HG03175 (cell line): ENCODE results near the gene PPP1R14C.

Source experiments
- ATAC-seq: cut with Tn5 transposase; IDR thresholded peaks from one replicate; pipeline ENCODE4 v1.9.1; 2021; ENCODE audit warnings: mild to moderate bottlenecking, moderate library complexity; ENCODE audit not compliant: unreplicated experiment

The PPP1R14C gene

GRCh38 chr6:150290429-150290828 lies 147.6 kb downstream of the PPP1R14C start:
- ATAC-seq: no peak

- no peak for ATAC-seq
Observed at GRCh38 chr6:150291968-150292710, 149.3 kb downstream of the PPP1R14C start.

DNA sequence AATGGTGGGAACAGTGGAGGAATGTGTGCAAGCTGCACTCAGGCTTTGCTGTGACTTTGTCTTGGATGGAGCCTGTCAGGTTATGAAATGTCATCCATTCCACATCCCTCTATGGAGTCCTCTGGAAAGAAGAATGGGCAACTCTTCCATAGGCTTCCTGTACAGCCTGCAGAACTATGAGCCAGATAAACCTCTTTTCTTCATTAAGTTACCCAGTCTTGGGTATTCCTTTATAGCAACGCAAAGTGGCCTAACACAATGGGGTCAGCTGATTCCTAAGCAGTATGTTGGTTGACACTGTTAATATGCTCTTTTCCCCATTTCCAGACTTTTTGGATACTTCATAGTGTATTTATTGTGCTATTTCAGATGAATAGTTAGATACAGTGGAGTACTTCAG lies 150.2 kb downstream of the PPP1R14C start:
- ATAC-seq: no peak

DNA sequence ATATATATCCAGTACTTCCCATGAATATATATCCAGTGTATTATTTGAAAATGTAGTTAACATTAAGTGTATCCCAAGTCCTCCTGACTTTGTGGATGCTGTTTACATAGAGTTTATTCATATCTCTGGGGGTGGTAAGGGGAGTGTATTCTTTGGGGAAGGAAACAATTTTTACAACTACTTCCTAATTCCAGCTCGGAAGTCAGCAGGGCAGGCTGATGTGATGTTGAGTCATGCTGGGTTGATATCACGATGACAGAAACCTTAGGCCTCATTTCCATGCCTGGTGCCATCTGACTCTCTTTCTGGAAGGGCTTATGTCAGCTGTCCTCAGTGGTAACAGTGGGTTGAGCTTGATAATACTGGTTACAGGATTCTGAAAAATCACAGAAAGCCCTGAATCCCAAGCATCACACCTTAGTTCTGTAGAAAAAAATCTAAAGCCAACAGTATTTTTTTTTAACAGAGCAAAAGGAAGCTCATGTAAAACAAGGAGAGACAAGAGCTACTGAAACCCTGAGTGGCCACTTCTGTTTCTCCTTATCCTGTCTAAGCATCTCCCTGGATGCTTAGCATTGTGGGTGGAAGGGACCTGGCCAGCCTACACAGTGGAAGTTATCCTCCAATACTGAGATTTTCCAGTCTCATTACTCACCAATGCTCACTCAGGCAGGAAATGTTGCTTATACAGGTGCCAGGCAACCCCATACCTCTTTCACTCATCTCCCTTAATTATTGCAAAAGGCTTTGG lies 150.8 kb downstream of the PPP1R14C start:
- no peak for ATAC-seq

GRCh38 chr6:150296890-150297289 lies 154.0 kb downstream of the PPP1R14C start:
- no peak for ATAC-seq

DNA sequence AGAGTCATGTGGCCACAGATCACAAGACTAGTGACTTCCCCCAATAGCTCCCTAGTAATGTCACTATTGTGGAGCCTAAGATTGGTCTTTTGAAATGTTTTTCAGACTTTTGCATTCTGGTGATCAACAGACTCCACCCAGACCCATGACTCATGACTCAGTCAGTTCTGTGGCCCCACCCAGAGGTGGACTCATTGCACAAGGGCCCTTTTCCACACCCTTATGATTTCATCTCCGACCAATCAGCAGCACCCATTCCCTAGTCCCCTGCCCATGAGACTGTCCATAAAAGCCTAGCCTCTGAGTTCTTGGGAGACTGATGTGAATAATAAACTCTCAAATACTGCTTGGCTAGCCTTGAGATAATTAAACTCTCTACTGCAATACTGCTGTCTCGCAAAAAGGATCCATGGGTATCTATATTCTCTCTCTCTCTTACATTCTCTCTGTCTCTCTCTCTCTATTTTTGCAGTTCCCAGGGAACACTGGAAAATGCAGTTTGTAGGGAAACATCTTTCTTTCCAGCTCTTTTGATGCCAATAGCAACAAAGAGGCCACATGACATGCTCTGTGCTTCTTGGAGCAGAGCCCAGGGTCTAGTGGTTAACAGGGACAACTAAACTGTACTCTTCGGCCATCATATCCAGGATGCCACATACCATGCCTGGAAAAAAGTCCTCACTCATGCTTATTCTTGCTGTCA lies 154.6 kb downstream of the PPP1R14C start:
- no peak for ATAC-seq

DNA sequence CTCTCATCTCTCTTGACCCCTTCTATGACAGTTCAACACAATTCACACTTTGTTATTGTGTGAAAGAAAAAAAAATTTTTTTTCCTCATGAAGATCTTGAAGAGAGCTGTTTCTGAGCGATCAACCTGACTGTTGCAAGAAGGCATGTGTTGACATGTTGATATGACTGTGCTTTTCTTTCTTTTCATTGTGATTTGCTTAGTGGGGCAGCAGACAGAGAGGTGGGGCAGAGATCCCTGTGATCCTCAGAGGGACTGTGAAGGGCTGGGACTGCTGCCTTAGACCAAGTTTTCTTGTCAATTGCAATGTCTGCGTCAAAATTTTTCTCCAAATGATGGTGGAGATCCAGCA lies 155.2 kb downstream of the PPP1R14C start:
- ATAC-seq: no peak

- no peak for ATAC-seq
Observed at GRCh38 chr6:150298676-150299075, 155.8 kb downstream of the PPP1R14C start.
